NCI-H187 treated with DMSO at 0.1 percent for 48 hours (cell line): Measurements from ENCODE around the gene KIF5A.
"Not testable (repeated sequence)": the region's sequence is repeated elsewhere in the genome, so short reads cannot be mapped to it uniquely, and the experiment has no call there.

Experiments
- DNase-seq: peaks from one replicate; lab custom pipeline; 2025; lab: John Stamatoyannopoulos, UW

KIF5A gene

GRCh38 chr12:57549909-57550640 is at the start of gene KIF5A:
KIF5A (plus strand) TSS chr12:57550044; CDS start chr12:57550272, 228 bp downstream.
- no peak for DNase-seq

DNA sequence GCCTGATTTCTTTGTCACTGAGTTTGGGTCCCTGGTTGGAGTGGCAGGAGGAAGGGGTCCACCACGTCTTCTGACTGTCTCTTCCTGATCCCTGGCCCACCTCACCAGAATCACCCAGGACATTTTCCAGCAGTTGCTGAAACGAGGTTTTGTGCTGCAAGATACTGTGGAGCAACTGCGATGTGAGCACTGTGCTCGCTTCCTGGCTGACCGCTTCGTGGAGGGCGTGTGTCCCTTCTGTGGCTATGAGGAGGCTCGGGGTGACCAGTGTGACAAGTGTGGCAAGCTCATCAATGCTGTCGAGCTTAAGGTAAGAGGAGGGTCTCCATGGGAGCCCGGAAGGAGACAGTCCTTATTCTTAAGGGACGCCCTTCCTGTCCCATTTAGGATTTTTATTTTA is 49.6 kb upstream of the KIF5A start:
- no peak for DNase-seq

DNA sequence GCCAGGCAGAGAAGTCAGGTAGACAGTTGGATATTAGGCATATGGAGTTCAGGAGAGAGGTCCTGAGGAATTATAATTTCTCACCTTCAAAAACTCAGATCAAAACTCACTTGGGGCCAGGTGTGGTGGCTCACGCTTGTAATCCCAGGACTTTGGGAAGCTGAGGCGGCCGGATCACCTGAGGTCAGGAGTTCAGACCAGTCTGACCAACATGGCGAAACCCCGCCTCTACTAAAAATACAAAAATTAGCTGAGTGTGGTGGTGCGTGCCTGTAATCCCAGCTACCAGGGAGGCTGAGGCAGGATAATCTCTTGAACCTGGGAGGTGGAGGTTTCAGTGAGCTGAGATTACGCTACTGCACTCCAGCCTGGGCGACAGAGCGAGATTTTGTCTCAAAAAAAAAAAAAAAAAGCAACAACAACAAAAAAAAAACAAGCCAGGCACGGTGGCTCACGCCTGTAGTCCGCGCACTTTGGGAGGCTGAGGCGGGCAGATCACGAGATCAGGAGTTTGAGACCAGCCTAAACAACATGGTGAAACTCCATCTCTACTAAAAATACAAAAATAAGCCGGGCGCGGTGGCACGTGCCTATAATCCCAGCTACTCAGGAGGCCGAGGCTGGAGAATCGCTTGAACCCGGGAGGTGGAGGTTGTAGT is 47.4 kb upstream of the KIF5A start:
- not testable (repeated sequence) for DNase-seq

GRCh38 chr12:57506541-57506940 is 43.3 kb upstream of the KIF5A start:
- not testable (repeated sequence) for DNase-seq

DNA sequence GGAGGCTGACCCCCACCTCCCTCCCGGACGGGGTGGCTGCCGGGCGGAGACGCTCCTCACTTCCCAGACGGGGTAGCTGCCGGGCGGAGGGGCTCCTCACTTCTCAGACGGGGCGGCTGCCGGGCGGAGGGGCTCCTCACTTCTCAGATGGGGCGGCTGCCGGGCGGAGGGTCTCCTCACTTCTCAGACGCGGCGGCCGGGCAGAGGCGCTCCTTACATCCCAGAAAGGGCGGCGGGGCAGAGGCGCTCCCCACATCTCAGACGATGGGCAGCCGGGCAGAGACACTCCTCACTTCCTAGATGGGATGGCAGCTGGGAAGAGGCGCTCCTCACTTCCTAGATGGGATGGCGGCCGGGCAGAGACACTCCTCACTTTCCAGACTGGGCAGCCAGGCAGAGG is 42.0 kb upstream of the KIF5A start:
- DNase-seq, result not testable (repeated sequence)

GRCh38 chr12:57511161-57511560 is 38.7 kb upstream of the KIF5A start:
- no peak for DNase-seq

DNA sequence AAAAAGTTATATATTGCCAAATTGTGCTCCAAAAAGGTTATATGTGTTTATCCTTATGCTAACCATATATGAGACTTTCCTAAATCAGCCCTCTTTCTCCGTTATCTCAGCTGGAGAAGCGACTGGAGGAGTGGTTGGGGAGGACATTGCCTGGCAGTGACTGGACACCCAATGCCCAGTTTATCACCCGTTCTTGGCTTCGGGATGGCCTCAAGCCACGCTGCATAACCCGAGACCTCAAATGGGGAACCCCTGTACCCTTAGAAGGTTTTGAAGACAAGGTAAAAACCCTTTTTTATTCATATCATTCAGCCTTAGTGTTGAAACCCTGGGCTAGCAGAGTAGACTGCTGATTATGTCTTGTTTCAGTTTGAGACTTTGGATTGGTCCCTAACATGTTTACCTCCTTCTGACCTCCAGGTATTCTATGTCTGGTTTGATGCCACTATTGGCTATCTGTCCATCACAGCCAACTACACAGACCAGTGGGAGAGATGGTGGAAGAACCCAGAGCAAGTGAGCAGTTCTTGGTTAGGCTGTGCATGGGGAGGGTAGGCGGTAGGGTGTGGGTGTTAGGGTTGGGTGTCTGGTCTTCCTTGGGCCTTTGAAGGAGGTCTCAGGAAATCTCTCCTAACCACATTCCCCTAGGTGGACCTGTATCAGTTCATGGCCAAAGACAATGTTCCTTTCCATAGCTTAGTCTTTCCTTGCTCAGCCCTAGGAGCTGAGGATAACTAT is 38.1 kb upstream of the KIF5A start:
- no peak for DNase-seq

- no peak for DNase-seq
These were observed 37.2 kb upstream of the KIF5A start for GRCh38 chr12:57512665-57513064.

- DNase-seq, result no peak
These were observed 36.6 kb upstream of the KIF5A start for GRCh38 chr12:57513266-57513665.

DNA sequence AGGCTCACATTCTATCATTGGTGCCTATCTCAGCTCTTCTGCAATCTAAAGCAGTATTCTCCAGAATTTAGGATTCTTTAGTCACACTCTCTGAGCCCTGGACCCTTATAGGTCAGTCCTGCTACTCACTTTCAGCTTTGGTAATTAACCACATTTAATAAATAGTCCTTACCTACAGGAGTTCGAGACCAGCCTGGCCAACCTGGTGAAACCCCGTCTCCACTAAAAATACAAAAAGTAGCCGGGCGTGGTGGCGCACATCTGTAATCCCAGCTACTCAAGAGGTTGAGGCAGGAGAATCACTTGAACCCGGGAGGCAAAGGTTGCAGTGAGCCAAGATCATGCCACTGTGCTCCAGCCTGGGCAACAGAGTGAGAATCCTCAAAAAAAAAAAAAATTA is 36.2 kb upstream of the KIF5A start:
- not testable (repeated sequence) for DNase-seq

DNA sequence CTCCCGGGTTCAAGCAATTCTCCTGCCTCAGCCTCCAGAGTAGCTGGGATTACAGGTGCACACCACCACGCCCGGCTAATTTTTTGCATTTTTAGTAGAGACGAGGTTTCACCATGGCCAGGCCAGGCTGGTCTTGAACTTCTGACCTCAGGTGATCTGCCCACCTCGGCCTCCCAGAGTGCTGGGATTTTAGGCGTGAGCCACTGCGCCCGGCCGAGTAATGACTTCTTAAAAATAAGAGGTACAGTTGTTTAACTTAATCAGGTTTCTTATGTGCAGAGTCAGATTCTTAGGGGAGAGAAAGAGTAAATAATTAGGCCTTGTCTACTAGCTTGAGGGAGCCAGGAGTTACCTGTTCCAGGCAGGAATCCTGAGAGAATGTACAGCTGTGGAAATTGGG is 35.6 kb upstream of the KIF5A start:
- DNase-seq, result not testable (repeated sequence)

- no peak for DNase-seq
These were observed 35.0 kb upstream of the KIF5A start for GRCh38 chr12:57514720-57515407.

DNA sequence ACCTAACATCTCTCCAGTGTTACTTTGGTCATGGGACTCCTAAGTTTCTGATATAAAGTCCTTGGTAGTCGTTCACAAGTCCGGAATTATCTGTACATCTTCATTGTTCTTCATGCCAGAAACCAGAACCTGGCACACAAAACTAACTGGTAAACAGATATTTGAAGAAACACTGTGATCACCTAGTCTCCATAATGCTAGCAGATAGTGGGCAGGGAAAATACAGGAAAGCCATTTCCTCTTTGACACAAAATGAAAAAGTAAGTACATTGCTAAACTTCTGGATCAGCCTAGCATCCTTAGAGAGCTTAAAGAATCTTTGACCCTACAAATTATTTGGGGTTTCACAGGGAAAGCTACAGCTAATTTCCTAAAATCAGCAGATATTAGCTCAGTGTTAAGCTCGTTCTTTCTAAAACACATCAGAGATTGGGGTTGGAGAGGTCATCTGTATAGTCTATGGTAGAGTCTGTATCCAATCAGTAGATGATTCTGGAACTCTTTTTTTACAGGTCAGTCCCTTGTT is 34.4 kb upstream of the KIF5A start:
- DNase-seq, result no peak

GRCh38 chr12:57515934-57516541 is 33.8 kb upstream of the KIF5A start:
- no peak for DNase-seq

DNA sequence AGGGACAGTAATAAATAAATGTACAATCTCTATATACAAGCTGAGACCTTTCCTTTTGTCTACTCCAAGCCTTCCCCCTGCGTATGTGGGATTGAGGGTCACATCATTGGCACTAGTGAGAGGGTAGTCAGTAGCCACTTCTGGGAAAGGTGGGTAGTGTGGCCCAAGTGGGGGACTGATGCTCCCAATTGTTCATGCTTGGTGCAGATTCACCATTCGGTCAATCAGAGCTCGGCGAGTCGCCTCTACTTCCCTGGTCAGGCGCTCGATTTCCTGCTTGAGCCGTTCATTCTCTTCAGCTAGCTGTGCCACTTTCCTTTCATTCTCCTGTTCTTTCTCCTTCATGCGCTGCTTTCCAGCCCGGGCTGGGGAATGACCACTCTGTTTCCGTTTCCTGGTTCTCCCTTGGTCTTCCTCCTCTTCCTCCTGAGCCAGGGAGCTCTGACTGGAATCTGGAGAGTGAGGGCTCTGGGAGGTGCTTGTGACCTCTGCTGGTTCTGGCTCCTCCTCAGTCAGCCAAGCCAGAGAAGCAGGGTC is 33.2 kb upstream of the KIF5A start:
- no peak for DNase-seq

- DNase-seq, result no peak
These were observed 32.7 kb upstream of the KIF5A start for GRCh38 chr12:57517187-57517586.

- not testable (repeated sequence) for DNase-seq
These were observed 32.1 kb upstream of the KIF5A start for GRCh38 chr12:57517718-57518117.

DNA sequence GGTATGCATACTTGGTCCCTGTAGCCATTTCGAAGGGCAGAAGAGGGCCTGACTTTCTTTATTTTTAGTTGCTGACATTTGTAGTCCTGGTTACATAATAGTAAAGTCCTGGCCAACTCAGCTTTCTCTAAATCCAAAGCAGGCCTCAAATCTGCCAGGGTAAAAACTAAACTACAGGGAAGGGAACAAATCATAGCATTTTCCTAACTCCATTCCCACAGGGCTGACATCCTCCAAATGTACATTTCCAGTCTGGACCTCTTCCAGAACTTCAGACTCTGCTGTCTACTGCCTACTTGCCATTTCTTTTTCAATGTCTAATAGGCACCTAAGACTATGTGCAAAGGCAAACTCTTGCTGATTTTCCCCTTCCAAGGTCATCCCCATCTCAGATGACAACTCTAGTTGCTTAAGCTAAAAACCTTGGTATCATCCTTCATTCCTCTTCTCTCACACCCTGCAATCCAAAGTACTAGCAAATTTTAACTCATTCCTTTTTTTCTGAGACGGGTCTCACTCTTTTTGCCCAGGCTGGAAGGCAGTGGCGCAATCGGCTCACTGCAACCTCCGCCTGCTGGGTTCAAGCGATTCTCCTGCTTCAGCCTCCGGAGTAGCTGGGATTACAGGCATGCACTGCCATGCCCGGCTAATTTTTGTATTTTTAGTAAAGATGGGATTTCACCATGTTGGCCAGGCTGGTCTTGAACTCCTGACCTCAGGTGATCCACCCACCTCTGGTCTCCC is 31.5 kb upstream of the KIF5A start:
- DNase-seq, result no peak

DNA sequence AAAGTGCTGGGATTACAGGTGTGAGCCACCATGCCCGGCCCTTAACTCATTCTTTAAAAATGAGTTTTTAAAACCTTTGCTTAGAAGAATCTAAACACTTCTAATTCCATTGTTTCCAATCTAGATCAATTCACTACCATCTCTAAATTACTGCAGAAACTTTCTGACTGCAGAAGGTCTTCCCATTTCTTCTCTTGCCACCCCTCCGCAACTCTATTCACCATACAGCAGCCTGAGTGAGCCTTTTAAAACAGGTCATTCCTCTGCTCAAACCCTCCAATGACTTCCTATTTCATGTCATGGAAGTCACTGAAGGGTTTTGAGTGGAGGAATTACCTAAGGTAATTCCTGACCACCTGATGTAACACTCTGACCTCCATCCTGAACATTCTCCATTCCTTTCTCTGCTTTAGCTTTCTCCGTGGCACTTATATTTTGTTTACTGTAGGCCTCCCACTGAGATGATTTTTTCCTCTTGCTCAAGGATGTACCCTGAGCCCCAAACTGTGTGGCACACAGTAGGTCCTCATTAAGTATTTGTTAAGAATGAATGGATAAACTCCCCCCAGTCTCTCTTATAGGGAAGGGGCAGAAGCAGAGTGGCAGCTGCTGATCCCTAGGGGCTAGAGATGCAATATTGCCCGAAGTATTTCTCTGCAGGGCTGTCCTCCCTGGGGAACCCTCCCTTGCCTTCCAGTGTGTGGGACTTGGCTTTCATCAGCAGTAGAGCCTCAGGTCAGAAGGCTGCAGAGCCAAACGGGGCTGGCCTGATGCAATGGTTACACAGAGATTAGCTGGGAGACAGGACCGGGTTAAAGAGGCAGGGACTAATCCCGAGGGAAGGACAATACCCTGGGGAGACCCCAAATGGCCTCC is 30.7 kb upstream of the KIF5A start:
- DNase-seq, result no peak

- no peak for DNase-seq
These were observed 30.1 kb upstream of the KIF5A start for GRCh38 chr12:57519796-57520052.
